ENCODE data around the gene SLC27A5. TPM values are rescaled to one million over a fixed set of nuclear protein-coding genes. Genes with fewer than 3 reads are reported as not detected.
"Not testable (repeated sequence)": the region's sequence is repeated elsewhere in the genome, so short reads cannot be mapped to it uniquely, and the experiment has no call there.

SLC27A5 gene
- total RNA-seq, 2 donors from 2014 or later = 10.2 to 21.4 TPM

GRCh38 chr19:58542641-58543372 lies 31.0 kb upstream of the SLC27A5 start:
- not testable (repeated sequence) for DNase-seq (ENCODE audit: low spot score in 2 of 2); H3K27ac Mint-ChIP-seq; H3K9me3 Mint-ChIP-seq; ATAC-seq
- peaks cover 25 to 28% of the 10 kb centered on the region in 2 donors for H3K36me3 Mint-ChIP-seq

GRCh38 chr19:58539169-58539559 lies 27.4 kb upstream of the SLC27A5 start:
- not testable (repeated sequence) for DNase-seq (ENCODE audit: low spot score in 2 of 2); ATAC-seq; H3K36me3 Mint-ChIP-seq; H3K9me3 Mint-ChIP-seq
- H3K27ac Mint-ChIP-seq = peak overlapping the region in 1 of 2 donors; percentile 35

- peak; percentile 86 to 96 for ATAC-seq
- DNase-seq (ENCODE audit: low spot score in 2 of 2) = peak in 1 of 2 donors; percentile 57
- Mint-ChIP-seq H3K36me3 (no peaks in the 10 kb centered on the region), H3K9me3 (no peaks in the 10 kb centered on the region), H3K27ac (peak overlapping the region; percentile 35 to 70)
Observed at GRCh38 chr19:58538257-58539168, 26.7 kb upstream of the SLC27A5 start.

GRCh38 chr19:58536852-58537798 lies 25.3 kb upstream of the SLC27A5 start:
- ATAC-seq = peak in 1 of 2 donors; percentile 39
- H3K27ac Mint-ChIP-seq = peak overlapping the region in 1 of 2 donors; percentile 35
- H3K36me3 Mint-ChIP-seq = no peaks in the 10 kb centered on the region
- H3K9me3 Mint-ChIP-seq = no peaks in the 10 kb centered on the region
- no peak for DNase-seq (ENCODE audit: low spot score in 2 of 2)

DNA sequence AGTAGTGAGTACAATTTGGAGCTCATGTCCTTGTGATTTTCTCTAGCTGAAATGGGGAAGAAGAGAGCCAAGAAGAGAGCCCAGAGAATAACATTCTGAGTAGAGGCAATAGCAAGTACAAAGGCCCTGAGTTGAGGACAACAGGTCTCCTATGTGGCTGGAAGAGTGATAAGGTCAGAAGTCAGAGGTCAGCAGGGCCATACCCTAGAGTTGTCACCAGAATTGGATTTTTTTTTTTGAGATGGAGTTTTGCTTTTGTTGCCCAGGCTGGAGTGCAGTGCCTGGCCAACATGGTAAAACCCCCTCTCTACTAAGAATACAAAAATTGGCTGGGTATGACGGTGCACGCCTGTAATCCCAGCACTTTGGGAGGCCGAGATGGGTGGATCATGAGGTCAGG lies 24.1 kb upstream of the SLC27A5 start:
- Mint-ChIP-seq H3K36me3 (no peaks in the 10 kb centered on the region), H3K27ac (no peak overlapping the region), H3K9me3 (no peaks in the 10 kb centered on the region)
- ATAC-seq (no peak), DNase-seq (ENCODE audit: low spot score in 2 of 2) (no peak)

GRCh38 chr19:58531034-58531840 lies 19.4 kb upstream of the SLC27A5 start:
- DNase-seq (ENCODE audit: low spot score in 2 of 2) = no peak
- H3K9me3 Mint-ChIP-seq = no peaks in the 10 kb centered on the region
- H3K27ac Mint-ChIP-seq = no peak overlapping the region
- ATAC-seq = no peak
- no peaks in the 10 kb centered on the region for H3K36me3 Mint-ChIP-seq

- no peaks in the 10 kb centered on the region for H3K36me3 Mint-ChIP-seq
- no peak overlapping the region for H3K27ac Mint-ChIP-seq
- H3K9me3 Mint-ChIP-seq = no peaks in the 10 kb centered on the region
- ATAC-seq (no peak), DNase-seq (ENCODE audit: low spot score in 2 of 2) (no peak)
Observed at GRCh38 chr19:58529405-58529804, 17.6 kb upstream of the SLC27A5 start.

GRCh38 chr19:58522709-58523108 lies 10.9 kb upstream of the SLC27A5 start:
- Mint-ChIP-seq H3K36me3 (peaks cover 6% of the 10 kb centered on the region in 2 donors), H3K27ac (peak overlapping the region; percentile 5 to 9), H3K9me3 (no peaks in the 10 kb centered on the region)
- DNase-seq (ENCODE audit: low spot score in 2 of 2) (no peak), ATAC-seq (no peak)

DNA sequence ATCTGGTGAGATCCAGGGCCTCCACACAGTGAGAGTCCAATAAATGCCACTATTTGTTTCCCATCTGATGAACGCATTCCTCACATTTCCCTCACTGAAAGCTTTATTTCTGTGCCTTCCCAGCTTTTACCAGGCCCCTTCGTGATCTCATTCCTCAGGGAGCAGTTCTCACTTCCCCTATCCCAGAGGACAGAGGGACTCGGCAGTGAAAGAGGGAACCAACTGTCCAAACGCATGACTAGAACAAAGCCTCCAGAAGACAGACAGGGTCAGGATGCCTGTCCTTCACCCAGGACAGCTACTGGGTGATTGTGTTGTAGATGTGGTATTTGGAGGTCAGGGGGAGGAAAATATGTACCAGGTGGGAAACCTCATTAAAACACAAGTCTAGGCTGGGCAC lies 9.9 kb upstream of the SLC27A5 start:
- Mint-ChIP-seq H3K36me3 (peaks cover 6% of the 10 kb centered on the region in 2 donors), H3K27ac (no peak overlapping the region), H3K9me3 (no peaks in the 10 kb centered on the region)
- DNase-seq (ENCODE audit: low spot score in 2 of 2) (no peak), ATAC-seq (no peak)

DNA sequence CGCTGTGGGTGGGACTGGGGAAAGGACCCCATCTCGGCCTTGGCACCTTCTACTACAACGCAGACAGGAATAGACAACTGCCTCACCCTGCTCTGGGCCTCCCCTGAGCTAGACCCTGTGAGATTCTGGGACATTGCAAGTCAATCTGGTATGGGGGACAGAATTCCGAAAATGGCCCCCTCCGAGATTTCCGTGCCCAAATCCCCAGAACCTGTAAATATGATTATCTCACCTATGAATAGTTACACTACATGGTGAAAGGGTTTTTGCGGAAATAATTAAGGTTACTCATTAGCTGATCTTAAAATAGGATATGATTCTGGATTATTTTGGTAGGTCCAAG lies 8.4 kb upstream of the SLC27A5 start:
- ATAC-seq = no peak

GRCh38 chr19:58519355-58520256 lies 7.8 kb upstream of the SLC27A5 start, which contains the start of gene ZBTB45:
Gene ZBTB45 (minus strand): TSS chr19:58519810. CDS start chr19:58517673, 2,137 bp downstream.
- H3K9me3 Mint-ChIP-seq = no peaks in the 10 kb centered on the region
- peak; percentile 84 to 88 for ATAC-seq

More for the DNA sequence above, 8.4 kb upstream of the SLC27A5 start:
- DNase-seq (ENCODE audit: low spot score in 2 of 2) = no peak
- peak overlapping the region; percentile 95 to 99 for H3K27ac Mint-ChIP-seq
- peaks cover 15% of the 10 kb centered on the region in 2 donors for H3K36me3 Mint-ChIP-seq
- no peaks in the 10 kb centered on the region for H3K9me3 Mint-ChIP-seq

DNA sequence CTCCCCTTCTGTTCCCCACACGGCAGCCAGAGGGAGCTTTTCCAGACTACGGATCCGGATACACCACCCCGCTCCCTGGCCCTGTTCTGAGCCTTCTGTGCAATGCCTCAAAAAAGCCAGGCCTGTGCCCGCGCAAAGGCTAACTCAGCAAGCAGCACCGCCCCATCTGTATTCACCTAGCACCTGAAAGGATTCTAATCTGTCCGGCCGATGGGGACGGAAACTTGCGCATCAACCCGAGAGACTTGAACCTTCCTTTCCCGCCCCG lies 7.2 kb upstream of the SLC27A5 start:
- peak overlapping the region; percentile 95 to 99 for H3K27ac Mint-ChIP-seq
- DNase-seq (ENCODE audit: low spot score in 2 of 2) (peak in 1 of 2 donors; percentile 50), ATAC-seq (peak; percentile 9 to 21)
- peaks cover 16% of the 10 kb centered on the region in 2 donors for H3K36me3 Mint-ChIP-seq
- H3K9me3 Mint-ChIP-seq = no peaks in the 10 kb centered on the region

More at GRCh38 chr19:58519355-58520256, 7.8 kb upstream of the SLC27A5 start, which contains the start of gene ZBTB45:
- Mint-ChIP-seq H3K36me3 (peaks cover 16% of the 10 kb centered on the region in 2 donors), H3K27ac (peak within 1 kb of the TSS; percentile 95 to 99)
- DNase-seq (ENCODE audit: low spot score in 2 of 2) = peak; percentile 94 to 96

DNA sequence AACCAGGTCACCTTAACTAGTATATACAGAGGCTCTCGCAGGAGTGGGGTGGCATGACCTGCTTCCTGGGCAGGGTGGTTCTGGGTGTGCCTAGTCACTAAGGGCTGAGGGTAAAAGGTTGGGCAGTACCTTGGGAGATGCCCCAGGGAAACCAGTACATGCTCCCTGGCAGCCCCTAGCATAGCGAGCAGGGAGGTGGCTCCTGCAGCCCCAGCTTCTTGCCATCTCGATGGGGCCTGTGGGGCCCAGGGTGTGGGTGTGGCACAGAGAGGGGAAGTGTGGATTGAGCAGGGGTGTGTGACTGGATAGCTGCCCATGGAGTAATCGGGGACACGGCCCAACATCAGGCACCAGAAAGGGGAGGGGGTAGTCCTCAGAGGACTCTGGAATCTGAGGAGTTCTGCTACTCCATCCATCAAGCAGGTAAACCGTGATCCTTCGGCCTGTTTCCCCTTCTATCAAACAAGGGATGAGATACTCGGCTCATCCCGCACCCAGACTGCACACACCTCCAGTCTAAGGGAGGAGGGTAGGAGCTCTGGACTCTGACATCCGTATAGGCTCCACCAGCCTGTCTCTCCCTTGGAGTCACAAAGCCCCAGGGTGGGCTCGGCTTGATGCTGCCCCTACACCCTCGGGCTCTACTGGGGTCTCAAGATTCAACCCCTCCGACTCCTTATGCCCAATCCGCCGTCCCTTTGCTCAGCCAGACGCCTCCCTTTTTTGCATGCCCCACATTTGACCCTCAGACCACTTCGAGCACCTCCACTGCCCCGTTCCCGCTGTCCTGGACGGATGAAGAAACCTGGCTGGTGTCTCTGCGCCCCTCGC lies 6.7 kb upstream of the SLC27A5 start:
- DNase-seq (ENCODE audit: low spot score in 2 of 2) (no peak), ATAC-seq (no peak)
- no peaks in the 10 kb centered on the region for H3K9me3 Mint-ChIP-seq
- H3K36me3 Mint-ChIP-seq = peaks cover 16% of the 10 kb centered on the region in 2 donors
- peak overlapping the region; percentile 95 to 99 for H3K27ac Mint-ChIP-seq
